D721Med (cell line): Measurements from ENCODE around the gene HSPG2.

Experiments
- DNase-seq: peaks from one replicate; pipeline ENCODE4 v3.0.0; 2011; ENCODE audit warnings: low spot score; ENCODE audit not compliant: insufficient read length
- FAIRE-seq: peaks from 2 replicates; lab custom pipeline; 2011; peaks lifted over from hg19 to GRCh38; lab: Jason Lieb, UNC
- CTCF ChIP-seq: IDR thresholded peaks from 2 replicates; pipeline ENCODE4 v1.5.1; 2012; ENCODE audit warnings: mild to moderate bottlenecking, control low read depth; ENCODE audit not compliant: insufficient read depth; ENCODE audit errors: missing control alignments

Gene HSPG2

GRCh38 chr1:21857142-21857839 lies 79.8 kb downstream of the HSPG2 start:
- no peak for FAIRE-seq
- DNase-seq: no peak
- TF ChIP-seq CTCF: no peak

- DNase-seq (no peak), FAIRE-seq (no peak)
- TF ChIP-seq CTCF: no peak
Observed at GRCh38 chr1:21855257-21856096, 81.6 kb downstream of the HSPG2 start.

GRCh38 chr1:21854751-21855131 lies 82.4 kb downstream of the HSPG2 start:
- TF ChIP-seq CTCF: no peak
- no peak for DNase-seq
- FAIRE-seq: no peak

GRCh38 chr1:21854090-21854750 lies 82.9 kb downstream of the HSPG2 start:
- no peak for DNase-seq
- no peak for FAIRE-seq
- no peak for TF ChIP-seq CTCF

- FAIRE-seq (no peak), DNase-seq (no peak)
- TF ChIP-seq CTCF: no peak
Observed at GRCh38 chr1:21853131-21853427, 84.0 kb downstream of the HSPG2 start.

DNA sequence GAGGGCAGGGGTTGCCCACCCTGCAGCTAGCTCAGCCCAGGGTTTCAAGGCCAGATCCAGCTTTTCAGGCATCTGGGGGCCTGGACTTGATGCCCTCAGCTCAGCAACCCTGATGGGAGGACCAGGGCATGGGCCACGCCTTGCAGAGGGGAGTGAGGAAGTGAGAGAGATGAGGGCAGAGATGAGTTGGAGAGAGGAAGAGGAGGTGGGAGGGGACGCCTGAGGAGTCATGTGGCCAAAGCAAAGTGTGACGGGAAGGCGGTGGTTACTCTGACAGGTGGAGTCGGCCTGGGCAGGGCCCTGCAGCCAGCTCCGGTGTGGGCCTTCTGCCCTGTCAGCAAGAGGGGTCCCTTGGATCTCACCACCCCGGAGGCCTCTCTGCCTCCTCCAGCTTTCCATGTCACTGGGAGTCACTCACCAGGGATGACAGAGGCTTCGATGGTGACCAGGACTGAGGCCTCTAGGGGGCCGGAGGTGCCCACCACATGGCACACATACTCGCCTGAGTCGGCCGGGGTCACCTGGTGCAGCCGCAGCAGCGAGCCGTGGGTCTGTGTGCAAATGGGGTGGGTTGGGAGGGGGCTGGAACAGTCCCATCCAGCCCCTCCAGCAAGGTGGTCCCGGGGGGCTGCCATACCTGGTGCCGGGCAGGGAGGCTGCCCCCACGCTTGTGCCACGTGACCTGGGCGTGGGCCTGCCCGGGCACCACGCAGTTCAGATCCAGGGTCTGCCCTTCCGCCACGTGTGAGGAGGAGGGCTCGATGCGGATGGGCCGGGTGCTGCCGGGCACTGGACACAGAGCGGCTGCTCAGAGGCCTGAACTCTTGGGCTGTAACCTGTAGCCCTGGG lies 84.6 kb downstream of the HSPG2 start:
- TF ChIP-seq CTCF: no peak
- no peak for FAIRE-seq
- no peak for DNase-seq
